Right renal cortex interstitium (tissue), 3 donors: ENCODE results near the gene ANKRD35. TPM values are rescaled to one million over a fixed set of nuclear protein-coding genes. Genes with fewer than 3 reads are reported as not detected.
"Not testable (repeated sequence)": the region's sequence is repeated elsewhere in the genome, so short reads cannot be mapped to it uniquely, and the experiment has no call there.

Experiments
- DNase-seq, 3 donors: peaks; one replicate each; pipeline ENCODE4 v3.0.0-alpha.2; 2013; ENCODE audit warnings: low read depth in 3 of 3, low spot score in 2 of 3
- polyA plus RNA-seq, 3 donors: library from polyadenylated mRNA; unstranded; fragments of 120-200 nt; gene quantifications; one replicate each; pipeline ENCODE4 v1.2.1, GENCODE V29; 2013; ENCODE audit not compliant: insufficient read length in 3 of 3

Gene ANKRD35
- polyA plus RNA-seq, 3 donors, result 2.1 to 2.6 (median 2.2) TPM

DNA sequence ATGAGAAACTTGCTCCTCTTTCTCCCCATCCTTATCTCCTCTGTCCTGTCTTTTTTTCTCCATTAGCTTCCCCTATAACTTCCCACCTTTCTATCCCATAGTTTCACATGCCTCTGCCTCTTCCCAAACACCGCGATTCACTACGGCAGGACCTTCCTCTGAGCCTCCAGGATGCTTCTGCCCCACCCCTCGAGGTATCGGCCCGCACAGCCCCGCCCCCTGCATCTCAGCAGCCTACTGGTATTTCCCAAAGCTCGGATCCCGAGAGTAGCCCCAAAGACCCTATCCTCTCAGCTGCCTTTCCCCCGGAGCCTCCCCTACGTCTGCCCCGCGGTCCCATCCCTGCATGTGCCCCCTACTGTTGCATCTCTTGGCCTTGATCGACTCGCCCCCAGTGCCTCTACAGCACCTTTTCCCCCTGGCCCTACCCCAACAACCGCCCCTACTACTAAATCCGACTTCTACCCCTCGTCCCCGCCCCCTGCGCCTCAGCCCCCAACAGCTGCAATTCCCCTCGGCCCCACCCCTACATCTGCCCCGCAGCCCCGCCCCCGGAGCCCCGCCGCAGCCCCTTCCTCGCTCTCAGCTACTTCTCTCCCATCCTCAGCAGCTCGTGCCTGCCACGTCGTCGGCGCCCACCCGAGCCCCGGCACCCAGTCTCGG, 27.3 kb downstream of the ANKRD35 start:
- no peak for DNase-seq

DNA sequence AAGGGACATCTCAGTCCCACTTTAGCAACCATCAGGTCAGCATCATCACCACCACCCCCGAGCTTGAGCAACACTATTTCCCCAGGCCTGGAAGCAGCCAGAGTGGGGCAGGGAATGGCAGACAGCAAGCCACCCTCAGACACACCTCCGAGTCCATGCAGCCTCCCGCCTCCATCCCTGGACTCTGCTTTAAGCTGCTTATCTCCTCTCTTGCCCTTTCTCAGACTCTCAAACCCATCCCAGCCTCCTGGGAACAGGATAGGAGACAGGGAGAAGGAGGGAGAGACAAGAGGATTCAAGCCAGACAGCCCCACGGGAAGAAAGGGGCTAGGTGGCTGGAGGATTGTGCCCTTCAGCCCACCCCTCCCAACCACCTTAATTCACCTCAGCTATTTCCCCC, 28.5 kb downstream of the ANKRD35 start:
- DNase-seq, result no peak

- no peak for DNase-seq
Measured at GRCh38 chr1:145855426-145855948, 30.2 kb downstream of the ANKRD35 start.

DNA sequence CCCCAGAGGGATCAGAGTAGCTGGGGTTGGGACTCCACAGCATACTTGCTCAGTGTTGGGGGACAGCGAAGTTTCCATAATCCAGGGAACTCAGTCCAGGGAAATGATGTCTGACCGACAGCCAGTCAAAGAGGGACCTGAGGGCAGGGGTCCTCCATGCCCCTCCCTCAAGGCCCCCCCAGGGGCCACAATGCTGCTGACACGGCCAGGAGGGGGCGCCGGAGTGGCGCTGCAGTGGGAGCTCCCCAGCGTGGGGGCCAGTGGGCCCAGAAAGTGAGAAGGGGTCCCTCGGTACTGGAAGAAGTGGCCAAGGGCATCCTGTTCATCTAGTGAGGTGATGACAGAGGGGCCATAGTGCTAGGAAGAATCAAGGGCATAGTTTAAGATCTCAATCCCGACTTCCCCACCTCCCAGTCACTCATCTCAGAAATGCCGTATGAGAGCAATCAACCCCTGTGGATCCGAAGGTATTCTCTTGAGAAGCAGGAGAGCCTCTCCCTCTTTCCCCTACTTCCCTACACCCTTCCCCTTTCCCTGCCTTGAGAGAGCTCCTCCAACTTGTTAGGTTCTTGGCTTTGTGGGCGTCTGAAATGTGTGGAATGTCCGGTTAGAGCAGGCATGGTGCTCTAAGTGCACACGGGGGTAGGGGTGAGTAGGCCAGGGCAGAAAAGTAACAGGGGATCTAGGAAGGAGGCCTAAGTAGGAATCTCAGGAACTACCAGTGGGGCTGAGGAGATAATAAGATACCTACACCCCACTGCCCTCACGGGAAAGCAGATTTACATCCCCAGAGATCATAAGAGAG, 36.1 kb downstream of the ANKRD35 start:
- DNase-seq, result no peak

DNA sequence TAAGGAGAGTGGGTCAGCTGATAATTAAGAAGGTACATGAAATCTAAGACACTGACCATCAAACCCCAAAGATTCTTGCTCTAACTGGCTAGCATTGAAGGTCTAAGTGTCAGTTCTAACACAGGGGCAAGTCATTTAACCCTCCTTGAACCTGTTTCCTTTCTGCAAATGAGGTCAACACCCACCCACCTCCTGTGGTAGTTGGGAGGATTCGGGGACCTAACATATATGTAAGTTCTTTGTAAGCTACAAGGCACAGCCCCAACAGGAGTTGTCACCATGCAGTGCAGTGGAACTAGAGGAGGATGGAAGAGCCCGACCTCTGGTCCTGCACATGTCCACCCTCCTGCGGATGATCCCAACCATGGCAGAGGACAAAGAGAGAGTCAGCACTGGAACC, 37.8 kb downstream of the ANKRD35 start:
- DNase-seq, result no peak

DNA sequence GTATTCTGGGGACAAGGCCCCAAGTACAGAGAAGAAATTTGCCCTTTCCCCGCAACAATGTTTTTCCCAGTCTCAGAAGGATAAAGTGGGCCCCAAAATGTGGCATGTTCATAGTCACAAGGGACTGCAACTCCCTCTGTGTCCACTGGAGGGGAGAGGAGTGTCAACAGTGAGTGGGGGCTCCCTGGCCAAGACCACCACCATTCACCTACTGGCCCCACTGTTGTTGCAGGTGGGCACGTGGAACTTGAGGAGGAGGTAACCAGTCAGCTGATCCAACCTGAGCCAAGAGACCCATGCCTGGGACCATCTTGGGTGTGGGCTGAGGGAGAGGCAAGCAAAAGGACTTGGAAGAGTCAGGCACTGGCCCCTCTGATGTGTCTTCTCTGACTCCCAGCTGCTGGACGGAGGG, 39.5 kb downstream of the ANKRD35 start:
- DNase-seq, result peak in 1 of 3 donors; percentile 31

GRCh38 chr1:145845514-145846161, 40.0 kb downstream of the ANKRD35 start, which contains the start of gene NUDT17:
Gene NUDT17, plus strand, starts transcription at chr1:145845630. Its CDS starts 11 bp downstream, at chr1:145845641.
- peak in 1 of 3 donors; percentile 59 for DNase-seq

DNA sequence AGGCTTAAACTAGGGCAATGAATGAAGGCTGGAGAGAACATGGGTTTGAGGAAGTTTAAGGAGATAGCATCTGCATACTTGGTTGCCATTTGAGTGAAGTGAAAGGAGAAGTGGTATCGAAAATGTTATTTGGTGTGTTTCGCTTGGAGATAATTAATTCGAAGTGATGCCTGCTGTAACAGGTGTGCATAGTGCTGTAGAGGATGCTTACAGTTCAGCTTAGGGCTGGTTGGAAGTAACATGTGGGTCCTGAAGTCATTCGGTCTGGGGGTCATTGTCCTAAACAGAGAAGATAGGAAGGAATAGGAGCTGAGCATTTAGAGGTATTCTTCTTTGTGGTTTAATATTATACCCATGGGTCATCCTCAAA, 40.5 kb downstream of the ANKRD35 start:
- DNase-seq, result no peak

- DNase-seq, result no peak
Measured at GRCh38 chr1:145843031-145843430, 42.6 kb downstream of the ANKRD35 start.

DNA sequence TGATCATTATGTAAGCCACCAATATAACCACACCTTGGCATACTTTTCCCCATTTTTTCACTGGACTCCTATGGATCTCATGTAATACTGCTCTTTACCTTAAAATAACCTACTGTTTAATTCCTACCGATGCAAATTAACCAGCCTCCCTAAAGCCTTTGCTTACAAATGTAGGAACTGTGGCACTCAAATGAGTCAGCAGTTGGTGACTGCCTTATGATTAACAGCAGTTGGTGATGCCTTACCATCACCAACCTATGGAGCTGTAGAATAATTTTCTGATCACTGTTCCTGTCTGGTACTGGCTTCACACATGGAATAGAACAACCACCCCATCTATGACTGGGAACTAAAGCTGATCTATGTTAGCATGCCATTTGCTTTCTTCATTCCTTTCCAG, 48.0 kb downstream of the ANKRD35 start:
- DNase-seq, result no peak

DNA sequence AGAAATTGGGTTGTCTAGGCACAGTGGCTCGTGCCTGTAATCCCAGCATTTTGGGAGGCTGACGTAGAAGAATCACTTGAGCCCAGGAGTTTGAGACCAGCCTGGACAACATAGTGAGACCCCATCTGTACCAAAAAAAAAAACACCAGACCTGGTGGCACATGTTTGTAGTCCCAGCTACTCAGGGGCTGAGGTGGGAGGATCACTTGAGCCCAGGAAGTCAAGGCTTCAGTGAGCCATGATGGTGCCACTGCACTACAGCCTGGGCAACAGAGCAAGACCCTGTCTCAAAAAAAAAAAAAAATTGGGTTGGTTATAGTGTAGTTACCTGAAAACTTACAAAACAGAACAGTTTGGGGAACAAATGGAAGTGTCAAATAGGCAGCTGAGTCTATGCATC, 54.9 kb downstream of the ANKRD35 start:
- DNase-seq, result not testable (repeated sequence)

- DNase-seq, result no peak
Measured at GRCh38 chr1:145828367-145829026, 57.2 kb downstream of the ANKRD35 start.

DNA sequence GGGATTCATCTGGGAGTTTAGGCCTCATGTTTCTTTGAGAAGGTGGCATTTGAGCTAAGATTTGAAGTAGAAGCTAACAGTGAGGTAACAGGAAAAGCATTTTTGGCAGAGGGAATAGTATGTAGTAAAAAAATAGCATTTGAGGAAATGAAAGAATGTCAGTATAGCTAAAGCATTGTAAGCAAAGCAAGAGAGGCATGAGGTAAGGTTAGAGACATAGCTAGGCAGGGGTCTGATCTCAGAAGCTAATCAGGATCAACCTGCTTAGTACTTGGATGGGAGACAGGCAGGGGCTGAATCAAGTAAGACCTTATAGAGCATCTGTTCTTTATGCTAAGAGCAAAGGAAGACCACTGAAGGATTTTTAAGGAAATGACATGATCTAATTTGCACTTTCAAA, 57.7 kb downstream of the ANKRD35 start:
- DNase-seq, result no peak

- DNase-seq, result no peak
Measured at GRCh38 chr1:145826030-145826429, 59.6 kb downstream of the ANKRD35 start.

- DNase-seq, result no peak
Measured at GRCh38 chr1:145824499-145824842, 61.2 kb downstream of the ANKRD35 start.

- peak; percentile 62 to 81 (median 73) for DNase-seq
Measured at GRCh38 chr1:145823565-145824498, 61.8 kb downstream of the ANKRD35 start, which contains the start of the genes POLR3C and RNF115. Gene POLR3C, plus strand, starts transcription at chr1:145824200. Its CDS starts 1,577 bp downstream, at chr1:145825777. Gene RNF115, minus strand, starts transcription at chr1:145824095. Its CDS starts 222 bp downstream, at chr1:145823873.

DNA sequence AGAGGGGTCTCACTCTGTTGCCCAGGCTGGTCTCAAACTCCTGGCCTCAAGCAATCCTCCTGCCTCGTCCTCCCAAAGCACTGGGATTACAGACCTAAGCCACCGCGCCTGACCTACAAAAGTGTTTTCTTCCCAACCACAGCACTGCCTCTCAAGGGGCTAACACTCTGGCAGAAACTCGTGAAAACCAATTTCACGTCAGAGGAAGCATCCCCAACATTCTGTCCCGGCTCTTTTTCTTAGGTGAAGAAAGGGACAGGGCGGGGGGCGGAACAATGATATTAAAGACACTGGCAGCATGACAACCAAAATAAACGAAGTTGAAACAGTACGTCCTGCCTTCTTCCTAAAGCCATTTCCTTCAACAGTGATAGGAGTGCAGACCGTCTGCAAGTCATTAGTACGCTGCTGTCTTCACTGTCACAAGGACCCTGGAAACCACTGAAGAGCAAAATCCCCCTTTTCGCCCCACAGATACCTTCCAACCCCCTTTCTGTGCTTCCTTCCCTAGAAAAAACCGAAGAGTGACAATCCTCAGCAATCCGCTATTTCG, 62.8 kb downstream of the ANKRD35 start:
- DNase-seq, result not testable (repeated sequence)

DNA sequence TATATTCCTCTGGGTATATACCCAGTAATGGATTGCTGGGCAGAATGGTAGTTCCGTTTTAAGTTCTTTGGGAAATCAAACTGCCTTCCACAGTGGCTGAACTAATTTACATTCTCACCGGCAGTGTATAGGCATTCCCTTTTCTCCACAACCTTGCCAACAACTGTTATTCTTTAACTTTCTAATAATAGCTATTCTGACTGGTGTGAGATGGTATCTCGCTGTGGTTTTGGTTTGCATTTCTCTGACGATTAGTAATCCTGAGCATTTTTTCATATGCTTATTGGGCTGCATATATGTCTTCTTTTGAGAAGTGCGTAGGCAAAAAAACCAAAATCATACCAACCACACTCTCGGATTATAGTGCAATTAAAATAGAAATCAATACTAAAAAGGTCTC, 67.6 kb downstream of the ANKRD35 start:
- not testable (repeated sequence) for DNase-seq
